SIG-M5 (cell line): ENCODE results near the gene SLC22A4.
A peak's percentile ranks its signal among the peaks of the same experiment; 100 is the strongest.

Experiments used
- DNase-seq: peaks from one replicate; lab custom pipeline; 2025; lab: John Stamatoyannopoulos, UW

Gene SLC22A4

GRCh38 chr5:132275367-132276220, 18.6 kb upstream of the SLC22A4 start:
- no peak for DNase-seq

DNA sequence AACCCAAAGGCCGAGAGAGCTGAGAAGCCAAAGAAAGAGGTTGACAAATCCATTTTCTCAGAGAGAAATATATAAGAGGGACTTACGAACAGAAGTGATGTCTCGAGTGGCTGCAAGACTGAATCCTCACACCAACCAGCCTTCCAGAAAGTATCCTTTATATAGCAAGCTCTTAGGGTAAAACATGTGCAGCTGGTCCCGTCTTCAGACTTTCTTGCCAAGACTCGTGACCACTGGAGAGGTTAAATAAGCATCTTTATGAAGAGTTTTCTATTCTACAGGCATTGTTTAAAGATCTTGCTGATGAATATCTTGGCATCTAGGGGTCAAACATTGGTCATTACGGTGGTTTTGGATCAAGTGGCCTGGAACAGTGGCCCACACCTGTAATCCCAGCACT, 16.9 kb upstream of the SLC22A4 start:
- no peak for DNase-seq

- no peak for DNase-seq
Observed at GRCh38 chr5:132277971-132278853, 16.0 kb upstream of the SLC22A4 start.

DNA sequence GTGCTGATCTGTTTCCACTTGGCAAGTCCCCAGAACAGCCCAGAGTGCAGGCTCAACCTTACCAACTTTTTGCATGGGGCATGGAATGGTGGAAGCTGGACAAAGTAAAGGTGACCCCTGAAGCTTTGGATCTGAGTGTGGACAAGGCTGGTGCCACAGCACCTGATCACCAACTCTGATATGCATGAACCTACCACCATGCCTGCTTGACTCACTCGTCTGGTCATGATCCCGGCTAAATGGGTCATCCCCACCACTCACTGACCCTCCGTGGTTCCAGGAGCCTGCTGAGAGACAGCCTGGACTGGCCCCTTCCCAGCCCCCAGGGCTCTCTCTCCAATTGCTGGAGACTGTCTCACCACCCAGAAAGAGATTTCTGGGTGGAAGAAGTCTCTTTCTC, 14.4 kb upstream of the SLC22A4 start:
- DNase-seq = no peak

GRCh38 chr5:132280371-132281240, 13.6 kb upstream of the SLC22A4 start:
- no peak for DNase-seq

GRCh38 chr5:132281856-132282614, 12.2 kb upstream of the SLC22A4 start:
- no peak for DNase-seq

DNA sequence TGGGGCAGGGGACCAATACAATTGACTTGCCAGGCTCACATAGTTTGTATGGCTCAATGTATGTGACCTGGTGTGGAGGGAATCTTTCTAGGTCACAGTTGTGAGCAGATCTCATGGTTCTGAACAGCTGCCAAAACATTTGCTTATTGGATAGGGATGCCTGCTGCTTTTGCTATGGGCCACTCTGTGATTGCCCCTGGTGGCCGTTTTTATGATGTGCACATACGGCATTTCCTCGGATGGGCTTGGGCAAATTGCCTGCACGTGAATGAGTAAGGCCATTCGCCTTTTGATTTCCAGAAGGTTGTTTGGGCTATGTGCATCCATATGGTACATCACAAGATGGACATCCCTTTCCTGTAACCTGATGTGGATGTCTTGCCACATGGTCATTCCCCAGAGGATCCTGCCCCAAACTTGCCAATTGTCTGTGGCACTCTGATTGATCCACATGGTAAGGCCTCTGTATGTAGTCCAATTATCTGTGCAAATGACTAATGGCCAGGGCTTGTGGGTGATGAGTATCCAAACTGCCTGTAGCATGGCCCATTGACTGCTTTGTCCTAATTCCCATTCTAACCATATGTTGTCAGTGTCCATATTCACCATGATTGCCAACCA, 10.7 kb upstream of the SLC22A4 start:
- no peak for DNase-seq

DNA sequence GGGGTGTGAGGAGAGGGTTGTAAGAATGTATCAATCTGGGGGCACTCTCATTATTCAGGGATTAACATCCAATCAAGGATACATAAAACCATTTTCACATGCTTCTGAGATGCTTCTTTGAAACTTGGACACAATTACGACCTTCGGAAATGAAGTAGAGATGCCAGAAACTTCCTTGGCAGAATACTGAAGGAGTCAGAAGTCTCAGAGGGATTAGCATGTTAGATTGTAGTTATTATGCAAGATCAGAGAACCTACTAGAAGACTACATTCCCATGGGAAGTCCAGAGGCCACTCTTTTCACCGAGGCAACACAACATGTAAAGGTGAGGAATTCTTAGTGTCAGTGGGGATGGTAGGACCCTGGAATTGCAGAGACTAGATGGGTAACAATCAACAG, 5.1 kb upstream of the SLC22A4 start:
- DNase-seq = no peak

GRCh38 chr5:132291026-132291425, 3.2 kb upstream of the SLC22A4 start:
- DNase-seq = no peak

DNA sequence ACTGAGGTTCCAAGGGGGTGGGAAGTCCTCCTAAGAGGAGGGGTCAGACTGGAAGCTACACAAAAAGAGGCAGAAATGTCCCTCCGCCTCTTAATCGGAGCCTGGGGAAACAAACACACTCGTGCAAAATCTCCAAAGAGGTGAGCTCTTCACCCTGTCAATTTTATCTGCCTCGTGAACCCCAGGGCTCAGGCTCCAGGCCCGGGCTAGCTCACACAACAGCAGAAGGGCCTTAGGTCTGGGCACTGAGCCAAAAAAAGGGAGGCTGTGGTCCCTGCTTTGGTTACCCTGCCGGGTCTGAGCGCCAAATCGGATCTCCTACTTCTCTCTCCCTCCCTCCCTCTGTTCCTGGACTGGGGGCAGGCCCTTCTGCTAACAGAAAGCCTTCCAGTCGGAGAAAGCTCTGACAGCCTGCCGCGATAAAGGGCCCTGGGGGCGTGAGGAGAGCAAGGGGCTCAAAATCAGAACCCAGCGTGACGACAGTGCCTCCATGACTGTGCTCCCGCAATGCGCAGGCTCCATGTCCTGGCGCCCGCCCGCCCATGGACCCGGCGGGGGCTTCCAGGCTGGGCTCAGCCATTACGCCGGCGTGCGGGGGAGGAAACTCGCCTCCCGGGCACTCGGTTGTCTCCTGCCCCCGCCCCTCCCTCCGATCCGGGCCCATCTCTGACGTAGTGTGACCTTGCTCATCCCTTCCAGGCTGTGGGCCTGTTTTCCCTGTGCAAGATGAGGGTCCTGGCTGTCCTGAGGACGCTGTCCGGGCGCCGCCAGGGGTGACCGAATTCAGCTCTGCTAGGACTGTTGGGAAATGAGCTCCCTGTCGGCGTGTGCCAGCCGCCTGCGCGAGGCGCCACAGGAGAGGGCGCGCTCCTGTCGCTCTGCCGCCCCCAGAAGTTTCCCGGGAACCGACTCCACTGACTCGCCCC, 865 bp upstream of the SLC22A4 start:
- DNase-seq = peak; percentile 8

GRCh38 chr5:132294728-132295504, 722 bp downstream of the SLC22A4 start:
- DNase-seq = peak; percentile 96

GRCh38 chr5:132295505-132296411, 1.6 kb downstream of the SLC22A4 start:
- no peak for DNase-seq

DNA sequence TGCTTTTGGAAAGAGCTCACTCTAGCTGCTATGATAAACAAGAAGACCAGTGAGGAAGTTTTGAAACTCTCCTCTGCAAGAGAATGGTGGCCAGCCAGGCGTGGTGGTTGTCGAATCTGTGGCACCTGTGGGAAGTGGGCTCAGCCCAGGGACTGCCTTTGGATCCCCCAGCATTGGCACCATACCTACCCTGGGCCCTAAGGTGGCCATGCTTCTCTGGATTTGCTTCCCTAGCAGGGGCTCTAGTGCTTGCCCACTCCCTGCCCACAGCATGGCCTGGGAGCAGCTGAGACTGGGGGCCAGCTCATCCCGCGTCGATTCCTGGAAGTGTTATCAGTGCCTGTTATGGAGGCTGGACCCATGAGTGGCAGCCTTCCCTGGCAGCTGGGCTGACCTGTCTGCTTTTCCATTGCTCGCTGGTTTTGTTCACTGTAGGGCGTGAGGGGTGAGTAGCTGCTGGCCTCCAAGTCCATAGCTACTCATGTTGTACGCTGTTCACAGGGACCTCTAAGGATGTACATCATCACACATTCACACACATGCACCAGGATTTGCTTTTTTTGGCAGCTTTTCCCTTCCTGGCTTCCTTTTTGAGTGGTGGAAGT, 2.3 kb downstream of the SLC22A4 start:
- DNase-seq = no peak

DNA sequence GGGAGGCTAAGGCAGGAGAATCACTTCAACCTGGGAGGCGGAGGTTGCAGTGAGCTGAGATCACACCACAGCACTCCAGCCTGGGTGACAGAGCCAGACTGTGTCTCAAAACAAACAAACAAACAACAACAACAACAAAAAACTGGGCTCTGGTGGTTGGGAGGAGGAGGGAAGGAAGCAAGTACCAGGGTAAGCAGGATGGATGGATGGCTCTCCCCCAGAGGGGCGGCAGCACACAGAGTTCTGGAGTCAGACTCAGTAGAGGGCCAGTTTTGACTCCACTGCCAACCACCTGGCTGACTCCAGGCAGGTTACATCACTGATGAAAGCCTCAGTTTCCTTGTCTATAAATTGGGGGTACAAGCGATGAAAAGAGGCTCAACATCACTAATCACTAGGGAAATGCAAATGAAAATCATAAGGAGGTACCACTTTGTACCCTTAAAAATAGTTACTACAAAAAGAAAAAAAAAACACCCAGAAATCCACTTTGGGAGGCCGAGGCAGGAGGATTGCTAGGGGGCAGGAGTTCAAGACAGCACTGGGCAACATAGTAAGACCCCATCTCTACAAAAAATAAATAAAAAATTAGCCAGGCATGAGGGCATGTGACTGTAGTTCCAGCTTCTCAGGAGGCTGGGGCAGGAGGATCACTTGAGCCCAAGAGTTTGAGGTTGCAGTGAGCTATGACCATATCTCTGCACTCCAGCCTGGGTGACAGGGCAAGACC, 3.2 kb downstream of the SLC22A4 start:
- DNase-seq = no peak

DNA sequence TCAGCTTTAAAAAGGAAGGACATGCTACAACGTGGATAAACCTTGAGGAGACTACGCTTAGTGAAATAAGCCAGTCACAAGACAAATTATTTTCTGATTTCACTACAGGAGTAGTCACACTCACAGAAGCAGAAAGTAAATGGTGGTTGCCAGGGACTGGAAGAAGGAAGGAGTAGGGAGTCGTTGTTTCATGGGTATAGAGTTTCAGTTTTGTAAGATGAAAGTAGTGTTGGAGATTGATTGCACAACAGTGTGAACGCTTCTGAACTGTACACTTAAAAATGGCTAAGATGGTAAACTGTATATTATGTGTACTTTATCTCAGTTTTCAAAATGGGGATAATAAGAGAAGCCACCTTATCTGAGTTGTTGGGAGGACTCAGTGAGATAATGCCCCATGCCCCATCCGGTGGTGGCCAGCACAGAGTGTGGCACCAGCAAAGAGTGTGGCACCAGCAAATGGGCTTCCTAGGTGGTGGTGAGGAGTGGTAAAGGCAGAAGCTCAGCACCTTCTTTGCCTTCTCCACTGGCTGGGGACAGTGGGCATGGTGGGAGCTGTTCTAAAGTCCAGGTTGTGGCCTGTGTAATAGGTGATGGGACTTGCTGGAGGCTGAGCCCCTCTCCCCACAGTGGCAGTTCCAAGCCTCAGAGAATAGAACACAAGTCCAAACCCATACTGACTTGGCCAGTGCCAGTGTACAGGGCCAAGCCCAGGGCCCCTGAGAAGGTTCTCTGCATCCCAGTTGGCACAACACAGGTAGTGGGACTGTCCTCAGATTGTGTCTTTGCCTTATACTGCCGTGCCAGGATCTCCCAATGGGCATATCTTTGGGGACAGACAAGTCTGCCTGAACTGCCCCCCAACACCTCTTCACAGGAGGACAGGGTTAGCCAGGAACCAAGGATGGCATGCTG, 4.4 kb downstream of the SLC22A4 start:
- peak; percentile 28 for DNase-seq

- no peak for DNase-seq
Observed at GRCh38 chr5:132299917-132300316, 5.7 kb downstream of the SLC22A4 start.
